Right ventricle myocardium superior (tissue), 1 donor: ENCODE data around the gene KMT5C. TPM values are rescaled to one million over a fixed set of nuclear protein-coding genes. Genes with fewer than 3 reads are reported as not detected.

ENCODE experiments used
- ATAC-seq: fragments of 200-7000 bp; cut with Tn5 transposase; one replicate; pipeline ENCODE4 v1.9.1; 2020; ENCODE audit warnings: mild to moderate bottlenecking; ENCODE audit not compliant: poor library complexity
- DNase-seq: peaks from one replicate; pipeline ENCODE4 v3.0.0-alpha.2; 2020
- intact Hi-C: fragments of 100-400 bp; cut with DNase I; formaldehyde crosslinking; loops from one replicate; pipeline ENCODE4 v1.11.2; 2022
- long read RNA-seq: library from polyadenylated mRNA; unstranded; transcript quantifications from one replicate; pipeline ENCODE4 v2.0.0, GENCODE V29; 2021
- total RNA-seq: library from RNA; stranded (reverse); fragmentation: NEBNext Ultra II Directional; extraction: Animal tissue kit (Norgen Biotek cat#: 25700); gene quantifications from one replicate; pipeline ENCODE4 v1.2.1, GENCODE V29; 2021
- donor health status: DM: no; HTN: yes; CAD: no; lungs with severe emphysema.

KMT5C gene
- 6.6 TPM for total RNA-seq
- long read RNA-seq, partial matches to known transcripts, result 2 of 12 reads
- long read RNA-seq, other reads (novel, unspliced or antisense), result 5 of 12 reads

DNA sequence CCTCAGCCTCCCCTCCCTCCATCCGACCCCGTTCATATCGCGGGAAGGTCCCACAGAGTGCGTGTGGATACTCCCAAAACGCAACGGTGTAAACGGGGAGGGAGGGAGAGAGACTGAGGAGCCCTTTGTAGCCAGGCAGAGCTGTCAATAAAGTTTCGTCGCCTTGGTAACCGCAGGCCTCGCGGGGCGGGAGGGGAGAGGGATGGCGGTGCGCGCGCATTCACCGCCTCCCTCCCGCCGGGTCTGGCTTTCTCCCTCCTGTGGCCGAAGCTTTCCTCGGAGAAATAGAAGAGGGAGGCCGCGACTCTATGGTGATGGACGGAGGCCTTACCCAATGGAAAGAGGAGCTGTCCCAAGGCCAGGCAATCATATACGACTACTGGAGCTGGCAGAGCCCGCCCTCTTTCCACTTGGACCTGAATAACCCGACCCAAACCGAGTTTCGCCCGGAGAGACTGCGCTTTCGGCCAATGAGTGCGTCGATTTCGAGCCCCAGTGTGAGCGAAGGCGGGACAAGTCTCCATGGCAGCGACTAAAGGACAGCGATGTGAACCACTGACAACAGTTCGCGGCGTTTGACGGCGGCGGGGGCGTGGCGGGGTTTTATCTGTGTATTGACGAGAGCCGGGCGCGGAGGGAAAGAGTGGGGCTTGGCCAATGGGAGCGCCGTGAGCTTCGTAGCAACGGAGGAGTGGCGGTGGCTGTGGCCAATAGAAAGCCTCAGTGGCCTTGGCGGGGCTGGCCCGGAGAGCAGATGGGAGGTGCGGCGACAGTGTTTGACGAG is at the start of gene KMT5C:
Gene KMT5C (plus strand): TSS at position 772 of the 784 bp plus-strand sequence. CDS start 2,061 bp downstream, outside the sequence.
- intact Hi-C loops, result loop anchor here (2.0 kb wide), 1 partner anchor 46 kb away; the partner anchor contains the start of genes RPL28 and TMEM238
- ATAC-seq (peak; percentile 93), DNase-seq (peak; percentile 100)

DNA sequence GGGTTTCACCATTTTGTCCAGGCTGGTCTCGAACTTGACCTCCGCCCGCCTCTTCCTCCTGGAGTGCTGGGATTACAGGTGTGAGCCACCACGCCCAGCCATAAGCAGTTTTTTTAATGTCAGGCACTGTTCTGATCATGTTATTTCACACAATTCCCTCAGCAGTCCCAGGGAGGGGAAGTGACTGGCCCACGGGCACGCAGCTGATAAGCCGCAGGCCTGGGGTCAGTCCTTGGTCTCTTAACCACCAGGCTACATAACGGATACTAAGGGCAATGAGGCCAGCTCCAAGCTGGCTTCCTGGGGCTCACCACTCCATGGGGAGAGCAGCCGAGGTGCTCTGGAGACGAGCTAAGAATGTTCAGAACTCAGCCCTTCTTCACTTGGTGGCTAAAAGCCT is 42.4 kb upstream of the KMT5C start:
- DNase-seq, result no peak
- ATAC-seq, result no peak
- intact Hi-C loops, result no loop called here

DNA sequence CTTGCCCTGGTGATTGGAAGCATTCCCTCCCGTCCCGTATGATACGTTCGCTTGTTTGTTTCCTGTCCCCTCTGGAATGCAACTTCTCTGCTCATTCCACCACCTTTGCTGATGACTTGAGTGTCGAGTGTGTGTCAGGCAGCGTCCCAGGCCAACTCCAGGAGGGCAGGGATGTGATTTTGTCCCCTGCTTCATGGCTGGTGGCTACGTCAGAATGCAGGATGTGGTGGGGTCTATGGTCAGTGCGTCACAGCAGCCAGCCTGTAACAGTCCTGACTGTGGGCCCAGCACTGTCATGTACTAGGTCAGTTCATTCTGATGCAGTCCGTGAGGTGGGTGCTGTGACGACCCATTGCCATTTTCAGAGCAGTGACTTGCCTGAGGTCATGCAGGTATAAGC is 39.7 kb upstream of the KMT5C start:
- ATAC-seq, result no peak
- intact Hi-C loops, result loop anchor here (5.0 kb wide), 1 partner anchor 82 kb away; the partner anchor contains the start of gene TMEM238
- DNase-seq, result no peak

DNA sequence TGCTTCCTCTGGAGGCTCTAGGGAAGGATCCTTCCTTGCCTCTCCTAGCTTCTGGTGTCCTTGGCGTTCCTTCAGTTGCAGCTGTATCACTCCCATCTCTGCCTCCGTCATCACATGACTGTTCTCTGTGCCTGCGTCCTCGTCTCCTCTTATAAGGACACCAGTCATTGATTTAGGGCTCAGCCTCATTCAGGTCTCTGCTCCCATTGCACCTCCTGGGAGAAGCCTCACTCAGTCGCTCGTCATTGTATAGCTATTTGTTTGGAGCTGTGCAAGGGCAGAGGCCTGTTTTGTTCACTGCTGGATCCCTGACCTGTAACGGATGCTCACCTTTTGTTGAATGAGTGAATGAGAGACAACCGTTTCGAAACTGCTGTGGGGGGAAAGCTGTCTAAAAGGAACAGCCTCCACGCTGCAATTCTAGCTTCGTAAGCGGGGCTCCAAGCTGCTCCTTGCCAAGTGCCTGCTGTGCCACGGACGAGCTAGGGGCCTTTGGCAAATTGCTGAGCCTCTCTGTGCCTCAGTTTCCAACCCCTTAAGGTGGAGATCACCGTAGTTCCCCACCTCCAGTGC is 38.7 kb upstream of the KMT5C start:
- ATAC-seq, result no peak
- intact Hi-C loops, result loop anchor here (5.0 kb wide), 1 partner anchor 81 kb away; the partner anchor contains the start of gene TMEM238
- DNase-seq, result no peak

DNA sequence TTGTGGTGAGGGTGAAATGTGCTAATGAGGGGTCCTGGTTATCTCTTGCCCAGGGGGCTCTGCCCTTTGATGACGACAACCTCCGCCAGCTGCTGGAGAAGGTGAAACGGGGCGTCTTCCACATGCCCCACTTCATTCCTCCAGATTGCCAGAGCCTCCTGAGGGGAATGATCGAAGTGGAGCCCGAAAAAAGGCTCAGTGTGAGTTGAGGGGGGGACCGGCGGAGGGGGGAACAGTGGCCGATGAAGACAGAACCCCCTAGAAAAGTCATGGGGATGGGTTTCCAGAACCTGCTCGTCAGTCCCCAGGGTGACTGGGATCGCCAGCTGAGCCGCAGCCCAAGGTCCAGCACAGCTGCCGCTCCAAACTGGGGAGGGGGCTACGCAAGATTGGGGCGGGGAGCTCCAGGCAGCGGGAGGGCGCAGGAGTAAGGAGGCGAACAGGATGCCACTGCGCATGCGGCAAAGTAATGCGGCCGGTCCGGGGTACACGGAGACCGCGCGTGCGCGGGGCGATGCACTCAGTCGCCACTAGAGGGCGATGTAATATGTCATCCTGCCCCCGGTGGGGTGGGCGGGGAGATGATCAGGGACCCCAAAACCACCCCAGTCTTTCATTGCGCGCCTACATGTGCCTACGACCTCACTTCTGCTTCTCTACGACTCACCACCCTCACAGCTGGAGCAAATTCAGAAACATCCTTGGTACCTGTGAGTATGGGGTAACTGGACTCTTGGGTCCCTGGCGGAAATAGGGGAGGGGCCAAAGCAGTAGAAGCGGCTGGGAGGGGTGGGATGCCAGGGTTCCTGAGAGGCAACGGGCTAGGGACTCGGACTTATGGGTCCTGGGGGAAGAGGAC is 38.0 kb upstream of the KMT5C start:
- ATAC-seq (peak; percentile 89), DNase-seq (peak; percentile 93)
- intact Hi-C loops, result loop anchor here (5.0 kb wide), 1 partner anchor 81 kb away; the partner anchor contains the start of gene TMEM238

DNA sequence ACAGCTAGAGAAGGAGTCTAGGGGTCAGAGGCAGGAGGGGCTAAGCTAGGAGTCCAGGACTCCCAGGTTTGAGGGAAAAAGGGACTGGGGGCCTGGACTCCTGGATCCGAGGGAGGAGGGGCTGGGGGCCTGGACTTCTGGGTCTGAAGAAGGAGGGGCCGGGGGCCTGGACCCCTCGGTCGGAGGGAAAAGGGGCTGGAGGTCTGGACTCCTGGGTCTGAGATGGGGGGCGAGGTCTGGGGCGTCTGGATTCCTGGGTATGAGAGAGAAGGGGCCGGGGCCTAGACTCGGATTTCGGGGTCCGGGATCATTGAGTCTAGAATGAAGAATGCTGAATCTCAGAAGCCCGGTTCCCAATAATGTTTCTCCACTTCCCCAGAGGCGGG is 37.4 kb upstream of the KMT5C start:
- intact Hi-C loops, result loop anchor here (5.0 kb wide), 1 partner anchor 80 kb away; the partner anchor contains the start of gene TMEM238
- ATAC-seq (no peak), DNase-seq (no peak)

DNA sequence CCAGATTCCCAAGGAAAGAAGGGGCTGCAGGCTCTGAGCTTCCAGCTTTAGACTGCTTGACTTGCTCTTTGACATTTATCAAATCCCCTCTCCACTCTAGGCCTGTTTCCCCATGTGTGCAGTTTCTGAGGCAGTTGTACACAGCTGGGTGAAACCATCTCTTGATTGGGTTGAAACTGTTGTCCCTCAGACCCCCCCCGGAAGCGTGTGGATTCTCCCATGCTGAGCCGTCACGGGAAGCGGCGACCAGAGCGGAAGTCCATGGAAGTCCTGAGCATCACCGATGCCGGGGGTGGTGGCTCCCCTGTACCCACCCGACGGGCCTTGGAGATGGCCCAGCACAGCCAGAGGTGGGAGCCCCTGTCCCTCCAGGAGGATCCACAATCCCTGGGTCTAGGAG is 36.2 kb upstream of the KMT5C start:
- no peak for DNase-seq
- intact Hi-C loops, result loop anchor here (5.0 kb wide), 1 partner anchor 79 kb away; the partner anchor contains the start of gene TMEM238
- ATAC-seq, result no peak

DNA sequence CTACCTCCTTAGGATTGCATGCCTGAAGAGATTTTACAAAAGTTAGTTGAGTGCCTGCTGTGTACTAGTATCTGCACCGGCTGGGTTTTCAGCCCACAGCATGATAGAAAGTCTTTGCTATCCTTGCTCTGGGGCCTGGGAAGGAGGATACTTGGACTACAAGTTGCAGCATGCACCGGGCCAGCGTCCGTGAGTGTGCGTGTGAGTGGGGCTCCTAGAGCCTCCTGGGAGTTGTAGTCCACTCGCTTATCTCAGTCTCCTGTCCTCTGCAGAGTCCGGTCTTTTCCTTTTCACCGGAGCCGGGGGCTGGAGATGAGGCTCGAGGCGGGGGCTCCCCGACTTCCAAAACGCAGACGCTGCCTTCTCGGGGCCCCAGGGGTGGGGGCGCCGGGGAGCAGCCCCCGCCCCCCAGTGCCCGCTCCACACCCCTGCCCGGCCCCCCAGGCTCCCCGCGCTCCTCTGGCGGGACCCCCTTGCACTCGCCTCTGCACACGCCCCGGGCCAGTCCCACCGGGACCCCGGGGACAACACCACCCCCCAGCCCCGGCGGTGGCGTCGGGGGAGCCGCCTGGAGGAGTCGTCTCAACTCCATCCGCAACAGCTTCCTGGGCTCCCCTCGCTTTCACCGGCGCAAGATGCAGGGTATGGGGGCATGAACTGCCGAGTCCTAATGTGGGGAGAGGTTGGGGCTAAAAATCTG is 35.2 kb upstream of the KMT5C start:
- intact Hi-C loops, result loop anchor here (5.0 kb wide), 1 partner anchor 78 kb away; the partner anchor contains the start of gene TMEM238
- ATAC-seq, result peak; percentile 33
- DNase-seq, result no peak

DNA sequence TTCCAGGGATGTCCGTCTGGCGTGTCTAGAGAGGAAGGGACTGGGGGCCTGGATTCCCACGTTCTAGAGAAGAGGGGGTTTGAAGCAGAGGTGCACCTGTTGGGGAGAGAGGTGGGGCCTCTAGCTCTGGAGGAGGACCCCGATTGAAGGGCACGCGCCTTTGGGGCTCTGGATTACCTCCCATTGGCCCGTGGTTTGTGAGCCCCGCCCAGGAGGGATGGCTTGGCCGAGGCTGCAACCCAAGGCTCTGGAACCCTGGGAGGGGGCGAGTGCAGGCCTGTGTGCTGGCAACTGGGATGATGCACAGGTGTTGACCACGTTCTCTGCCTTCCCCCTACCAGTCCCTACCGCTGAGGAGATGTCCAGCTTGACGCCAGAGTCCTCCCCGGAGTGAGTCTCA is 34.7 kb upstream of the KMT5C start:
- DNase-seq (no peak), ATAC-seq (no peak)
- intact Hi-C loops, result loop anchor here (5.0 kb wide), 1 partner anchor 77 kb away; the partner anchor contains the start of gene TMEM238

DNA sequence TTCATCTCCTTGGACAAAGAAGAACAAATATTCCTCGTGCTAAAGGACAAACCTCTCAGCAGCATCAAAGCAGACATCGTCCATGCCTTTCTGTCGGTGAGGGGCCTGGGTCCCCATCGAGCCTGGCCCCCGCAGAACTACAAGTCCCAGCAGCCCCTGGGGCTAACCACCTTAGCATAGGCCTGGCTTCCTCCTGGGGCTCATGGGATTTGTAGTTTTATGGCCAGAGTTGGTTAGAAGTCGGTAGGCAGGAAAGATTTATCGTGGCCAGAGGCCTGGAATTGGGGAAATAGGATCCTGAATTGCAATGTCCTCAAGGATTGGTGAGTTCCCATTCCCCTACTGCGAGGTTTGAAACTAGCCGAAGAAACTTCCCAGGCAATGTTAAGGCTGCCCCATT is 34.2 kb upstream of the KMT5C start:
- intact Hi-C loops, result no loop called here
- ATAC-seq, result peak; percentile 67
- no peak for DNase-seq

DNA sequence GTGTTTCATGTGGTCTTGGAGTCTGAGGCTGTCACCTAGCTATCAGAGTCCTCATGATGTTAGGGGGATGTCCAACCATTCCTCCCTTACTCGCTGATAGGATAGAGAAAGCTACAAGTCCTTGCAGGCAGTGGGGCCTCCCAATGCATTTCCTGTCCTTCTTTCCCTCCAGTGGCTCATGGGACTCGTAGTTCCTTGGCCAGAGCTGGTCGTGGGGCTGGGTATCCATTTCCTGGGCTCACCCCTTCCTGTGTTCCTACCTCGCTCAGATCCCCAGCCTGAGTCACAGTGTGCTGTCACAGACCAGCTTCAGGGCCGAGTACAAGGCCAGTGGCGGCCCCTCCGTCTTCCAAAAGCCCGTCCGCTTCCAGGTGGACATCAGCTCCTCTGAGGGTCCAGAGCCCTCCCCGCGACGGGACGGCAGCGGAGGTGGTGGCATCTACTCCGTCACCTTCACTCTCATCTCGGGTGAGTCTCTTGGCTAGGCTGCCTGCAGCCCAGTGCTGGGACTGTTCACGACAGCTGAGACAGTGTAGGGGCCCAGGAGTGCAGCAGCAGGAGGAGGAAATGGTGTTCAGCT is 33.6 kb upstream of the KMT5C start:
- no peak for DNase-seq
- intact Hi-C loops, result no loop called here
- ATAC-seq, result no peak

DNA sequence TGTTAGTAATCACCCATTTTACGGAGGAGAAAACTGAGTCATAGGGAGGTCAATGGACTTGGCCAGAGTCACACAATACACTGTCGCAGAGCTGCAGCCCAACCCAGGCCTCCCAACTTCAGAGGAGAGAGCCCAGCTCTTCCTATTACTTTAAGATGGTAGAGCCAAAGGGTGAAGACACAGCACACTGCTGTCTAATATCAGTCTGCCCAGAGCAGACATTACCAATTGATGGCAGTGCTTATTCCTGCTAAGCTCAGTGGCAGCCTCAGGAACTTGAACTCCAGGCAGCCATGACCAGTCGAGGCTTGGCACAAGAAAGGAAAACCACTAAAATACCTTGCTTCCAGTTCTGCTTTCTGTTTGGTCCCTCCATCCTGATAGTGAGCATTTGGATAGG is 33.0 kb upstream of the KMT5C start:
- DNase-seq, result no peak
- ATAC-seq, result no peak
- intact Hi-C loops, result no loop called here

DNA sequence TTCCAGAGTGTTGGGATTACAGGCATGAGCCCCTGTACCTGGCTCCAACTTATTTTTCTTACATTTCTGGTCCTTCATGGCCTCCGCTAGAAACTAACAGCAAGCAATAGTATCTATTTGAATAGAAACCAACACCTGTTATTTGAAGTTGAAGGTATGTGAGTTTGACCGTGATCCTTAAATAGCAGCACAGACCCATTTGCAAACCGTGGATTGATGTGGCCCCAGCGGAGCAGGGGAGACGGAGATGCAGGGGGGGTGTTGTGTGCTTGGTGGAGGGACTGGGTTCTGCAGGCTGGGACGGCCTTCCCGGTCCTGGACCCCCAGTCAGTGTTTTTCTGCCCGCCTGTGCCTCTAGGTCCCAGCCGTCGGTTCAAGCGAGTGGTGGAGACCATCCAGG is 31.4 kb upstream of the KMT5C start:
- no peak for DNase-seq
- no peak for ATAC-seq
- intact Hi-C loops, result no loop called here

DNA sequence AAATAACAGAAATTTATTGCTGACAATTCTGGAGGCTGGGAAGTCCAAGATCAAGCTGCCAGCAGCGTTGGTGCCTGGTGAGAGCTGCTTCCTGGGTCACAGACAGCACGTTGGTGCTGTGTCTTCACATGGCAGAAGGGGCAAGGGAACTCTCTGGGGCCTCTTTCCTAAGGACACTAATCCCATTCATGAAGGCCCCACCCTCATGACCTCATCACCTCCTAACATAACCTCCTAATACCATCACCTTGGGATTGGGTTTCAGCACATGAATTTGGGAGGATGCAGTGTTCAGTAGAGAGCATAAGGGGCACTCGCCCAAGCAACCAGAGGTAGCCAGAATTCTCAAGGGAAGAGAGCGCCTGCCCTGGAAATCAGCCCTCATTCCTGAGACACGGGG is 30.2 kb upstream of the KMT5C start:
- DNase-seq, result no peak
- ATAC-seq, result no peak
- intact Hi-C loops, result no loop called here

DNA sequence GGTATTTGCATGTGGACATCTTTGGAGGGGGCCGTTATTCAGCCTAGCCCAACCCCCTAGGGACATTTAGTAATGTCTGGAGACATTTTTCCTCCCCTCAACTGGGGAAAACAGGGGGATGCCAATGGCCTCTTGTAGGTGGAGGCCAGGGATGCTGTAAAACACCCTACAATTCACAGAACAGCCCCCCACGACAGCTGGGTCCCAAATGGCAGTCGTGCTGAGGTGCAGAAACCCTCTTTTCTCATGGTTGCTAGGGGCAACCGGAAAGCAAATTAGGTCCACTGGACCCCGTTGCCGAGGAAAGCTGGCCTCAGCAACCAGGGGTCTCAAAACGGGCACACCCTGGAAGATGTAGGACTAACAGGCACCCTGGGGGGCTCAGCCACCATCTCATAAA is 29.2 kb upstream of the KMT5C start:
- intact Hi-C loops, result no loop called here
- ATAC-seq, result no peak
- DNase-seq, result no peak

DNA sequence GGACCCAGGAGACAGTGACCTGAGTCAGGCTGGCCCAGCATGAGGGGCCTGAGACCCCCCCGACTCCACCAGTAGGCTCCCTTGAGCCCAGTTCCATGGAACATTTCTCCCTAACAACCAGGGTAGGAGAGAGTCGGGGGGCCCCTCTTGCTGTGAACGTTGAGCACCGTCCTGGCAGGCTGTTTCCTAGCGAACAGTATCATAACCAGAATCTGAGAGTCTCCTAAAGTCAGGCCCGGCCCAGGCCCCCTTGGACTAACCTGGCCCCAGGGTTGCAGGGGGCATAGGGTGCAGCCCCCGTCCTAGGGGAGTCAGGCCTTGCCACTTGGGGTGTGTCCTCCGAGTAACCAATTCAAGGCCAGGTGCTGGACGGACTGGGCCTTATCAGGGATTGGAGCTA is 28.3 kb upstream of the KMT5C start:
- no peak for ATAC-seq
- DNase-seq, result no peak
- intact Hi-C loops, result no loop called here

DNA sequence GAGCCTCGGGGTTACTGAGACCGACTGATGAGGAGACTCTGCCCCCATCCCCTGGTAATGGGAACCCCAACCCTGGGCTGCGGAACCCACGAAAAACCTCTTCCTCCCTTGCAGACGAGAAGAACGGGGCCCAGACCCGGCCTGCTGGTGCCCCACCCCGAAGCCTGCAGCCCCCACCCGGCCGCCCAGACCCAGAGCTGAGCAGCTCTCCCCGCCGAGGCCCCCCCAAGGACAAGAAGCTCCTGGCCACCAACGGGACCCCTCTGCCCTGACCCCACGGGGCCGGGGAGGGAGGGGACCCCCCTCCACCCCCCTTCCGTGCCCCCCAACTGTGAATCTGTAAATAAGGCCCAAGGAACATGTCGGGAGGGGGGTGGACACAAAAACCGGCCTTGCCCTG is 27.9 kb upstream of the KMT5C start:
- DNase-seq (no peak), ATAC-seq (no peak)
- intact Hi-C loops, result no loop called here
